GM12864 (cell line): ENCODE measurements around the gene TSPAN12.
A peak's percentile ranks its signal among the peaks of the same experiment; 100 is the strongest.

ENCODE experiments used
- DNase-seq: peaks from one replicate; pipeline ENCODE4 v3.0.0-alpha.2; 2011; ENCODE audit warnings: low read depth
- H3K4me3 ChIP-seq: 2 replicates; pipeline ENCODE4 v1.5.1; 2011; ENCODE audit warnings: mild to moderate bottlenecking, low read depth, low read length, control low read depth
- TF ChIP-seq, protein P1 (sequence below): IDR thresholded peaks from 2 replicates; pipeline ENCODE4 v1.5.1; 2011; ENCODE audit warnings: low read depth, mild to moderate bottlenecking, moderate library complexity, low read length, control low read depth, inconsistent platforms; ENCODE audit errors: missing control alignments

Gene TSPAN12

GRCh38 chr7:120809260-120809659, 48.7 kb downstream of the TSPAN12 start:
- no peak for DNase-seq
- no peak overlapping the region for H3K4me3 ChIP-seq
- TF ChIP-seq, protein P1, sequence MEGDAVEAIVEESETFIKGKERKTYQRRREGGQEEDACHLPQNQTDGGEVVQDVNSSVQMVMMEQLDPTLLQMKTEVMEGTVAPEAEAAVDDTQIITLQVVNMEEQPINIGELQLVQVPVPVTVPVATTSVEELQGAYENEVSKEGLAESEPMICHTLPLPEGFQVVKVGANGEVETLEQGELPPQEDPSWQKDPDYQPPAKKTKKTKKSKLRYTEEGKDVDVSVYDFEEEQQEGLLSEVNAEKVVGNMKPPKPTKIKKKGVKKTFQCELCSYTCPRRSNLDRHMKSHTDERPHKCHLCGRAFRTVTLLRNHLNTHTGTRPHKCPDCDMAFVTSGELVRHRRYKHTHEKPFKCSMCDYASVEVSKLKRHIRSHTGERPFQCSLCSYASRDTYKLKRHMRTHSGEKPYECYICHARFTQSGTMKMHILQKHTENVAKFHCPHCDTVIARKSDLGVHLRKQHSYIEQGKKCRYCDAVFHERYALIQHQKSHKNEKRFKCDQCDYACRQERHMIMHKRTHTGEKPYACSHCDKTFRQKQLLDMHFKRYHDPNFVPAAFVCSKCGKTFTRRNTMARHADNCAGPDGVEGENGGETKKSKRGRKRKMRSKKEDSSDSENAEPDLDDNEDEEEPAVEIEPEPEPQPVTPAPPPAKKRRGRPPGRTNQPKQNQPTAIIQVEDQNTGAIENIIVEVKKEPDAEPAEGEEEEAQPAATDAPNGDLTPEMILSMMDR = no peak

GRCh38 chr7:120807390-120807789, 50.6 kb downstream of the TSPAN12 start:
- TF ChIP-seq, protein P1 = no peak
- no peak for DNase-seq
- H3K4me3 ChIP-seq = no peak overlapping the region

DNA sequence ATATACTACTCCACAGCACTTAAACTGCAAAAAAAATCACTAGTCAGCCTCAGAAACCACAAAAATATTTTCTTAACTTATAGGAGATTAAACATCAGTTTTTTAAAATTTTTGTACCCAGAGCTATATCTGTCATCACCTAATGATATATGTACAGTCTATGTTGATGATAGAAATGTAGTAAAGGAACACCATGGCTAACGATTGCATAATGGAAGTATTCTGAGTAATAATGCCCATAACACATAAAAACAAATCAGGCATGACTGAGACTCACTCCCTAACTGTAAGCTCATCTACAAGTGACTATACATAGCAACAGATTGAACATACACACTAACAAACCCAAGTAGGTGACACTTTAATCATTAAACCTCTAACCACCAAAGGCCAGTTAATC, 51.3 kb downstream of the TSPAN12 start:
- no peak for DNase-seq
- no peak overlapping the region for H3K4me3 ChIP-seq

GRCh38 chr7:120805636-120806388, 52.1 kb downstream of the TSPAN12 start:
- TF ChIP-seq, protein P1 = peak; percentile 70
- no peak overlapping the region for H3K4me3 ChIP-seq
- DNase-seq = peak; percentile 45

More for the DNA sequence above, 51.3 kb downstream of the TSPAN12 start:
- TF ChIP-seq, protein P1 = no peak

GRCh38 chr7:120802751-120803150, 55.2 kb downstream of the TSPAN12 start:
- DNase-seq = no peak
- TF ChIP-seq, protein P1 = no peak
- H3K4me3 ChIP-seq = no peak overlapping the region

- TF ChIP-seq, protein P1 = no peak
- DNase-seq = no peak
- H3K4me3 ChIP-seq = no peak overlapping the region
Observed at GRCh38 chr7:120799813-120800475, 58.0 kb downstream of the TSPAN12 start.
